T-helper 2 cell treated with Interferon-gamma antibody and Interleukin-4, amounts not matched to agents 5 μg/mL and 100 μg/mL, for 36 hours (primary cell): ENCODE data around the gene IL1RAPL2.

ENCODE experiments used
- DNase-seq: peaks from one replicate; pipeline ENCODE4 v3.0.0; 2021; ENCODE audit warnings: low spot score
- H3K27ac Mint-ChIP-seq: one replicate; pipeline ENCODE4 v1.8.0; 2021; ENCODE audit warnings: mild to moderate bottlenecking, mixed read lengths
- H3K27me3 Mint-ChIP-seq: one replicate; pipeline ENCODE4 v1.8.0; 2021; ENCODE audit warnings: low read depth, mixed read lengths
- H3K36me3 Mint-ChIP-seq: one replicate; pipeline ENCODE4 v1.8.0; 2021; ENCODE audit warnings: low read depth, mixed read lengths
- H3K4me1 Mint-ChIP-seq: one replicate; pipeline ENCODE4 v1.8.0; 2021; ENCODE audit warnings: low read depth, mixed read lengths
- H3K4me3 Mint-ChIP-seq: one replicate; pipeline ENCODE4 v1.8.0; 2022; ENCODE audit warnings: mild to moderate bottlenecking, moderate library complexity, mixed read lengths
- H3K9me3 Mint-ChIP-seq: one replicate; pipeline ENCODE4 v1.8.0; 2021; ENCODE audit warnings: mixed read lengths

The IL1RAPL2 gene

DNA sequence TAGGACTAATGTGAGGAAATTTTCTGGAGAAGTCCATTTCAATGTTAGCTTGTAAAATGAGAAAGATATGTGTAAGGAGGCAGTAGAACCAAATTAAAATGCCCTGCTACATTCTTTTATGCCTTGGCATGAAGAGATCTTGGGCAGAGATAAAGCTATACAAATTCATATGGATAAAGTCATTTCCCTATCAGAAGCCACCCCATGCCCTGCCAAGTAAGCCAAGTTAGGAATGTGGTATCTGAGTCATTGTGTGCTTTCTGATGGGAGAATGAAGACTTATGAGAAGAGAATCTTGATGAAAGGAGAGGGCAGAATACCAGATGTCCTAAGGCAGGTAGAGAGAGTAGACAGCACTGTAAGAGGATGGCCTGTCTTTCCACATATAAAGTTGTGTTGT lies 570.8 kb downstream of the IL1RAPL2 start:
- no peaks in the 10 kb centered on the region for H3K9me3 Mint-ChIP-seq
- no peak for DNase-seq
- no peak overlapping the region for H3K27ac Mint-ChIP-seq
- H3K4me1 Mint-ChIP-seq = no peaks in the 10 kb centered on the region
- no peak overlapping the region for H3K4me3 Mint-ChIP-seq
- H3K36me3 Mint-ChIP-seq = no peaks in the 10 kb centered on the region
- H3K27me3 Mint-ChIP-seq = no peaks in the 10 kb centered on the region

DNA sequence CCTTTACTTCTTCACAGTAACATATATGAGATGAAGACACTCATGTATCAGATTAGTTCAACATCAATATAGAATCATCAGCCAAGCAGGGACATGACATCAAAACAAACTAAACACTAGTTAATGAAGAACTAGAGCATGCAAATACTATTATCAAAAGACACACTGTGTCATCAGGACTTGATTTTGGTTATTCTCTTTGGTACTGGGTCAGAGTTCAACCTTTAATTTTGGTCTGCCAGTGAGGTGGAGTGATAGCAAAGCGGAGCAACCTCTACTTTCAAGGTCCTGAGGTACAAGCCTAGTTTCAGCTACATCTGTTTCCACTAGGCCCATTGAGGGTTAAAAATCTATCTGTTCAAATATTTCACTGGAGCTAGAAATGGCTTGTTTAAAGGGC lies 584.0 kb downstream of the IL1RAPL2 start:
- H3K36me3 Mint-ChIP-seq = no peaks in the 10 kb centered on the region
- H3K27me3 Mint-ChIP-seq = no peaks in the 10 kb centered on the region
- H3K27ac Mint-ChIP-seq = no peak overlapping the region
- DNase-seq = no peak
- no peak overlapping the region for H3K4me3 Mint-ChIP-seq
- no peaks in the 10 kb centered on the region for H3K9me3 Mint-ChIP-seq
- H3K4me1 Mint-ChIP-seq = no peaks in the 10 kb centered on the region

DNA sequence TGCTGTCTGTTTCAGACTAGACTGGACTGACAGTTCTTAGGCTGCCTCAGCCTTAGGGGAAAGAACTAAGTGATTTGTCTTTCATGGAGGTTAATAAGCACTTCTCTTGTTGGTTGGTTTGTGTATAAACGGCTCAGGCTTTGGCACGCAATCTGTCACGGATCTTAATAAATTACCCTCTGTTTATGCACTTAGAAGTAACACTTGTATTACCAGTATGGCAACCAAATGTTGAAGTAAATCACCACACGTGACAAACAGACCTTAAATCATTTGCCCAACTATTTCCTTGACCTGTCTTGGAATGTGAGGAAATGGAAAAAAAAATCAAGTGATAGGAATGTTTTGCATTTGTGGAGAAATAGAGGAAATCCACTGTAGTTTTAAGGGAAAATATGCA lies 584.6 kb downstream of the IL1RAPL2 start:
- DNase-seq = no peak
- no peak overlapping the region for H3K4me3 Mint-ChIP-seq
- no peak overlapping the region for H3K27ac Mint-ChIP-seq
- no peaks in the 10 kb centered on the region for H3K9me3 Mint-ChIP-seq
- H3K36me3 Mint-ChIP-seq = no peaks in the 10 kb centered on the region
- H3K27me3 Mint-ChIP-seq = no peaks in the 10 kb centered on the region
- no peaks in the 10 kb centered on the region for H3K4me1 Mint-ChIP-seq

DNA sequence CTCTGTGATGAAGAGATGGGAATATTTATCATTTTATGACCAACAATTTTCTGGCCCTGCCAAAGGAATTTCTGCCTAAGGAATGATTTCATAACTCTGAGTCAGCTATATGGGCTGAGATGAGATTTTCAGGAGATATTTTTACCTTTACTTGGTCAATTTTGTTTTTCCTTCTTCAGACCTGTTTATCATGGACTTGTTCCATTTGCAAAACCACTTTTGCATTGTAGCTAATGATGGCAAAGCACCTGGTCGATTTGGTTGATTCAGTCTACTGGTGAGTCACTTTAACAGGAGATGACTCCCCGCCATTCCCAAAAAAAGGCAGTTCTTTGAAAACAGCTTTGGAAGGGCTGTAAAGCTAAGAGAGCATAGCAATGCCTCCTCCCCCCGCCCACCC lies 601.2 kb downstream of the IL1RAPL2 start:
- H3K4me1 Mint-ChIP-seq = no peaks in the 10 kb centered on the region
- H3K4me3 Mint-ChIP-seq = no peak overlapping the region
- H3K36me3 Mint-ChIP-seq = no peaks in the 10 kb centered on the region
- H3K27ac Mint-ChIP-seq = no peak overlapping the region
- no peaks in the 10 kb centered on the region for H3K27me3 Mint-ChIP-seq
- no peaks in the 10 kb centered on the region for H3K9me3 Mint-ChIP-seq
- no peak for DNase-seq

DNA sequence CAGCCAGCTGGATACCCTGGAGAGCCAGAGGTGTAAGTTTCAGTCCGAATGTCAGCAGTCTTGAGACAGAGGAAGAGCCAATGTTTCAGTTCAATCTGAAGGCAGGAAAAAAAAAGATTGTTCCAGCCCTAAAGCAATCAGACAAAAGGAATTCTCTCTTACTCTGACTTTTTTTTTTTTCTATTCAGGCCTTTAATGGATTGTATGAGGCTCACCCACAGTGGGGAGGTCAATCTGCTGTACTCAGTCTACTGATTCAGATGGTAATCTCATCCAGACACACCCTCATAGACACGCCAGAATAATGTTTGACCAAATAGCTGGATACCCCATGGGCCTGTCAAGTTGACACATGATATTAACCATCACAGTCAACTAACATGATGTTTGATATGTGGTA lies 602.6 kb downstream of the IL1RAPL2 start:
- DNase-seq = no peak
- H3K27me3 Mint-ChIP-seq = no peaks in the 10 kb centered on the region
- H3K4me1 Mint-ChIP-seq = no peaks in the 10 kb centered on the region
- H3K36me3 Mint-ChIP-seq = no peaks in the 10 kb centered on the region
- H3K27ac Mint-ChIP-seq = no peak overlapping the region
- H3K9me3 Mint-ChIP-seq = no peaks in the 10 kb centered on the region
- H3K4me3 Mint-ChIP-seq = no peak overlapping the region

DNA sequence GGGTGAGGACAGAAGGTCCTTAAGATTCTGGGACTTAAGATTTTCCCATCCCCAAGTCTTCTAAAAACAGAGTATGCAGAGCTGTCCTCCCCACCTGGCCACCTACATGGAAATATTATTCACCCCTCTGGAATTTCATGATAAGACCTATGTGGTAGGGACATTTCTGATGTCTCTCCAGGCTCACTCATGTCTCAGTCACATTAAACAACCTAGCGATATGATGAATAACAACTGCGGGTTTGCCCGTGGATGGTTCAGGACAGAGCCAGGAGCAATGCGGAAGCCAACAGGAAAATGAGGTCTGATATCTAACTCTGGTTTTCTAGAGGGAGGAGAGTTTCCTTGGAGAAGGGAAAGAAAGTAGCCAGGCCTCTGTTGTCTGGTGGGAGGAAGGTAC lies 607.1 kb downstream of the IL1RAPL2 start:
- no peaks in the 10 kb centered on the region for H3K36me3 Mint-ChIP-seq
- no peak overlapping the region for H3K4me3 Mint-ChIP-seq
- H3K9me3 Mint-ChIP-seq = no peaks in the 10 kb centered on the region
- H3K27me3 Mint-ChIP-seq = no peaks in the 10 kb centered on the region
- H3K27ac Mint-ChIP-seq = no peak overlapping the region
- no peak for DNase-seq
- no peaks in the 10 kb centered on the region for H3K4me1 Mint-ChIP-seq

DNA sequence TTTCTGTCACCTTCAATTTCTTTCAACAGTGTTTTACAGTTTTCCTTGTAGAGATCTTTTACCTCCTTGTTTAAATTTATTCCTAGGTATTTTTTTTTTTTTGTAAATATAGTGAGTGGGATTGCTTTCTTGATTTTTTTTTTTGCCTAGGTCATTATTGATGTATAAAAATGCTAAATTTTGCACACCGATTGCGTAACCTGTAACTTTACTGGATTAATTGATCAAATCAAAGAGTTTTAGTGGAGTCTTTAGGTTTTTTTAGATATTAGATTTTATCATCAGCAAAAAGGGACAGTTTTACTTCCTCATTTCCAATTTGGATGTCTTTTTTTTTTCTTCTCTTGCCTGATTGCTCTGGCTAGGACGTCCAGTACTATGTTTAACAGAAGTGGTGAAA lies 613.6 kb downstream of the IL1RAPL2 start:
- H3K4me3 Mint-ChIP-seq = no peak overlapping the region
- no peaks in the 10 kb centered on the region for H3K27me3 Mint-ChIP-seq
- no peaks in the 10 kb centered on the region for H3K9me3 Mint-ChIP-seq
- H3K4me1 Mint-ChIP-seq = no peaks in the 10 kb centered on the region
- H3K27ac Mint-ChIP-seq = no peak overlapping the region
- no peaks in the 10 kb centered on the region for H3K36me3 Mint-ChIP-seq
- DNase-seq = no peak

DNA sequence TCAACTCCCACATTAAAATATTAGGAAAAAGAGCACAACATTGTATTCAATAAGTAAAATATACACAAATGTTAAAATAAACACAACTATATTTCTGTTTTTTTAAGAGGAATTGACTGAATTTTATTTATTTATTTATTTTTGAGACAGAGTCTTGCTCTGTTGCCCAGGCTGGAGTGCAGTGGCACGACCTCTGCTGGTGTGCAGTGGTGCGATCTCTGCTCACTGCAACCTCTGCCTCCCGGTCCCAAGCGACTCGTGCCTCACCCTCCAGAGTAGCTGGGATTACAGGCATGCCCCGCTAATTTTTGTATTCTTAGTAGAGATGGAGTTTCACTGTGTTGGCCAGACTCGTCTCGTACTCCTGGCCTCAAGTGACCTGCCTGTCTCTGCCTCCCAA lies 623.1 kb downstream of the IL1RAPL2 start:
- no peak for DNase-seq
- no peaks in the 10 kb centered on the region for H3K9me3 Mint-ChIP-seq
- H3K27me3 Mint-ChIP-seq = no peaks in the 10 kb centered on the region
- H3K27ac Mint-ChIP-seq = no peak overlapping the region
- no peak overlapping the region for H3K4me3 Mint-ChIP-seq
- H3K36me3 Mint-ChIP-seq = no peaks in the 10 kb centered on the region
- H3K4me1 Mint-ChIP-seq = no peaks in the 10 kb centered on the region

DNA sequence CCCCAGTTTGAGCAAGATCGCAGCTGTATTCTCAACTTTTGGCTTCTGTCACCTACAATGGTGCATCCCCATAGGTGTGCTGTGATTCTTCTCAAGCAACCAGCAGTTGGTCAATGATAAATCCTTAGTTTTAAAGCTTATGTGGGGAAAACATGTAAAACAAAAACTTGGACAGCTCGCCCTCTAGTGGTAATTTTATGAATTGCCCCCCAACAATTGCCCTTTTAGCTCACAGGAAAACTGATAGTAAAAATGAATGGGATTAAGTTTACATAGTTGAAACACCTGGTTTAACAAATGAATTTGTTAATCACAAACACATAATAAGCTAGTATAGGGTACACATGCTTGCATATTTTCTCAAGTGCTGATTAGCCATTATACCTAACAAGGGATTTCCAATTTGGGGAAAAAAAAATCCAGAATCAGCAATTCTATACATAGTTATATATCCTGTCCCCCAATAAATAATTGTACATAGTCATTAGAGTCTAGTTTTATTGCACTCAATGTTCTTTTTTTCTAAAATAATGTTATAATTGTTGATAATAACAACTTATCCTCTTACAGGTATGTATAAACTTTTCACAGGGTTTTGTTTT lies 624.4 kb downstream of the IL1RAPL2 start:
- H3K4me3 Mint-ChIP-seq = no peak overlapping the region
- no peak overlapping the region for H3K27ac Mint-ChIP-seq
- H3K27me3 Mint-ChIP-seq = no peaks in the 10 kb centered on the region
- no peaks in the 10 kb centered on the region for H3K4me1 Mint-ChIP-seq
- H3K9me3 Mint-ChIP-seq = no peaks in the 10 kb centered on the region
- no peak for DNase-seq
- no peaks in the 10 kb centered on the region for H3K36me3 Mint-ChIP-seq

DNA sequence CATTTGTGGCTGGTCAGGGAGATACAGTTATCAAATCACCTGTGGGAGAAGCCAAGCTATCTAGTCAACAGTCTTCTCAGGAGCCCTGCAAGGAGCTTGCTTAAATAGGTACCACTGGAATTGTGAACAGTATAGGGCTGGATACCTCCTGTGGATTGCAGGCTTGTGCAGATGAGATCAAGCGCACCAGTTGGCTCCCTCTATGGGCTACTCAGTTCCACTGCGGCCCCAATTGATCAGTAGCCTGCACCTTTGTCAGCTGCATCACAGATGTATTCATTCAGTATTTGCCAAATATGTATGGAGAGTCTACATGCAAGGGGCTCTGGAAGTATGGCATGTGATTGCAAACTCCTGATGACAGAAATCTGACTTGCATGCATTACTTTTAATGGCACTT lies 625.9 kb downstream of the IL1RAPL2 start:
- Mint-ChIP-seq H3K9me3 (no peaks in the 10 kb centered on the region), H3K27ac (no peak overlapping the region), H3K36me3 (no peaks in the 10 kb centered on the region), H3K27me3 (no peaks in the 10 kb centered on the region), H3K4me3 (no peak overlapping the region), H3K4me1 (no peaks in the 10 kb centered on the region)
- no peak for DNase-seq

DNA sequence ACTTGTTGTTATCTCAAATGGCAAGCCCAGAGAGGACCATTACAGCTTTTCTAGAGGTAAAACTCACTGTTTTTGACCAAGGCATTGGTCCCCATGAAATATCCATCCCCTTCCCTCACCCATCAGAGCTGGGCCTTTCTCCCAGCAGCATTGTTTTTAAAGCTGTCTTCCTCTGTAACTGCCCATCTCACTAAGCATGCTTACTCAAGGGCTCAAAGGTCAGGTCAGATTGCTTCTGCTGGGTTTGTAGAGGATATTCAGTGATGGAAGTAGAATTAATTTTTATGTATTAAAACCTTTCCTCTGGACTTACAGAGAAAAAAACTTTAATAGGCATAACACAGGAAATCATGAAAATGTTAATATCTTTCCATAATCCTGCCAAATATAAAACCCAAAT lies 643.4 kb downstream of the IL1RAPL2 start:
- H3K4me1 Mint-ChIP-seq = no peaks in the 10 kb centered on the region
- H3K4me3 Mint-ChIP-seq = no peak overlapping the region
- H3K27ac Mint-ChIP-seq = no peak overlapping the region
- H3K27me3 Mint-ChIP-seq = no peaks in the 10 kb centered on the region
- H3K9me3 Mint-ChIP-seq = no peaks in the 10 kb centered on the region
- no peak for DNase-seq
- no peaks in the 10 kb centered on the region for H3K36me3 Mint-ChIP-seq

DNA sequence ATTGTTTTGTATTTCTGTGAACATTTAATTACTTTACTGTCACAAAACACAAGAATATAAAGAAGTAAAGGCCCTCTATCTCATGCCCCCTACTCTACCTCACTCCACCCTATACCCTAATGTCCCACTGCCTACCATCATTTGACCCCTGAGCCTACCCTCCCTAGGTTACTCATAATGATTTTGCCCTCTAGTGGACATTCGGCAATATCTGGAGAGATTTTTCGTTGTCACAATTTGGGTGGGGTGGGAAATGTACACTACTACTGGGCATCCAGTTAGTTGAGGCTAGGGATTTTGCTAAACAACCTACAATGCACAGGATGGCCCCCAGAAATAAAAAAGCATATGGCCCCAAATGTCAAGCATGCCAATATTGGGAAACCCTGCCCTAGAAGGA lies 644.3 kb downstream of the IL1RAPL2 start:
- DNase-seq = no peak
- Mint-ChIP-seq H3K9me3 (no peaks in the 10 kb centered on the region), H3K4me1 (no peaks in the 10 kb centered on the region), H3K36me3 (no peaks in the 10 kb centered on the region), H3K27ac (no peak overlapping the region), H3K4me3 (no peak overlapping the region), H3K27me3 (no peaks in the 10 kb centered on the region)

DNA sequence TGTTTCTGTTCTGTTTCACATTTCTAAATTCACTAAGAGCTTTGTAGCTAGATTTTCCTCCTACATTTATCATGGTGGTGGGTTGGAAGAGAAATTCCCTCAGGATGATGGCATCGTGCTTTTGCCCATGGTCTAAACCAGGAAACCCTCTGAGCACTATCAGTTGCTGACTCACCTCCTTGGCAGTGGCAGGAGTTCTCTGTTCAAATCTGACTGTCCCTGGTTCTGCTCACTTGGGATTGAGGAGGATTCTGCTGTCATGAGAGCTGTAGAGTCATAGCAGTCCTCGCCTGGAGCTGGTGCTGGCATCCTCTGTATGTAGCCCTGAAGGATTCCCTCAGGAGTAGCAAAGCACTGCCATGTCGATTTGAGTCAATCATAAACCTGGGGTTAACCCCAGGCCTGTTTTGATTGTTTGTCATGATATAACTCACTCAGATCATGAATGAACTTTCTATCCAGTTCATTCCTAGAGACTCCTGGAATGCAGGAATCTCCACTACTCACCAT lies 645.1 kb downstream of the IL1RAPL2 start:
- Mint-ChIP-seq H3K4me3 (no peak overlapping the region), H3K9me3 (peaks cover 2% of the 10 kb centered on the region), H3K27ac (no peak overlapping the region), H3K4me1 (no peaks in the 10 kb centered on the region), H3K36me3 (no peaks in the 10 kb centered on the region), H3K27me3 (no peaks in the 10 kb centered on the region)
- no peak for DNase-seq

DNA sequence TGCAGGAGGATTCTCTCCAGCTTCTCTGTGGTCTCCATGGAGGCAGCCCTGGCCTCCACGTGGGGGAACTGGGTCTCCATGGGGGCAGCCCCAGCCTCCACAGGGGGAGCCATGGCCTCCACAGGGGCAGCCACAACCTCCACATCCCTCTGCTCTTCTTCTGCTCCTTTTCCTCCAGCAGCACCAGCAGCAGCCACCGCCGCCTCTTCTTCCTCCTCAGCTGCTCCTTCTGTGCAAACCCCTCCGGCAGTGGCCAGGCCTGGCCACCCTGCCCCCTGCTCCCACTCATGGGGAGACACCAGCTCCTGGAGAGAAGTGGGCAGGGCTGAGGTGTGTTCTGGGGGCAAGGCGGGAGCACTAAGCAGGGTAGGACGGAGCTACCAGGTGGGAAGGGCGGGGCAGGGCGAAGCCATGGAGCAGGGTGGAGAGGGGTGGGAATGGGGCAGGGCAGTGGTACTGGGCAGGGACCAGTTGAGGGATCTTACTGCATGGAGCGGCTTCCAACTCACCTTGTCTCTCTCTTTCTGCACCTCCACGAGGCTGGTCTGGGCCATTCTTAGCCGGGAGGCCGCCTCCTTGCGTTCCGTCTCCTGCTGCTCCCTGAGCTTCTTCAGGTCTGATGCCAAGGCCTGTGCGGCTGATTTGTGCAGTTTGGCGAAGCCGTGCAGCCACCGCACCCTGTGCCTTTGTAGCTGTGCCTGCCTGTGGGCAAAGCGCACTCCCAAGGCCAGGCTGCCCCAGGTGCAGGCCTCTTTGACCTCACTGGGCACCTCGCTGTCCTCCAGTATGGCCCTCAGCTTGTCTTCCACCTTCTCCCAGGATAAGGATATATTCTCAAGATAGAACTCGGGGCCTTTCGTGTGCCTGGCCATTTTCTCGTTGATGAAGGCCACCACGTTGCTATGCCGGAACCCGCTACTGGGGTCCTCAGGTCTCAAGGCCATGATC lies 653.7 kb downstream of the IL1RAPL2 start:
- Mint-ChIP-seq H3K4me1 (no peaks in the 10 kb centered on the region), H3K9me3 (peaks cover 15% of the 10 kb centered on the region), H3K4me3 (no peak overlapping the region), H3K36me3 (no peaks in the 10 kb centered on the region), H3K27me3 (no peaks in the 10 kb centered on the region), H3K27ac (no peak overlapping the region)
- no peak for DNase-seq
